ENCODE measurements around the gene PLXNB3.
"Not testable (repeated sequence)": the region's sequence is repeated elsewhere in the genome, so short reads cannot be mapped to it uniquely, and the experiment has no call there.

The PLXNB3 gene

GRCh38 chrX:153802513-153803045, 38.5 kb downstream of the PLXNB3 start:
- Mint-ChIP-seq H3K27me3 (no peaks in the 10 kb centered on the region), H3K9me3 (no peaks in the 10 kb centered on the region), H3K27ac (no peak overlapping the region), H3K36me3 (peaks cover 1% of the 10 kb centered on the region), H3K4me3 (no peak overlapping the region), H3K4me1 (no peaks in the 10 kb centered on the region)

DNA sequence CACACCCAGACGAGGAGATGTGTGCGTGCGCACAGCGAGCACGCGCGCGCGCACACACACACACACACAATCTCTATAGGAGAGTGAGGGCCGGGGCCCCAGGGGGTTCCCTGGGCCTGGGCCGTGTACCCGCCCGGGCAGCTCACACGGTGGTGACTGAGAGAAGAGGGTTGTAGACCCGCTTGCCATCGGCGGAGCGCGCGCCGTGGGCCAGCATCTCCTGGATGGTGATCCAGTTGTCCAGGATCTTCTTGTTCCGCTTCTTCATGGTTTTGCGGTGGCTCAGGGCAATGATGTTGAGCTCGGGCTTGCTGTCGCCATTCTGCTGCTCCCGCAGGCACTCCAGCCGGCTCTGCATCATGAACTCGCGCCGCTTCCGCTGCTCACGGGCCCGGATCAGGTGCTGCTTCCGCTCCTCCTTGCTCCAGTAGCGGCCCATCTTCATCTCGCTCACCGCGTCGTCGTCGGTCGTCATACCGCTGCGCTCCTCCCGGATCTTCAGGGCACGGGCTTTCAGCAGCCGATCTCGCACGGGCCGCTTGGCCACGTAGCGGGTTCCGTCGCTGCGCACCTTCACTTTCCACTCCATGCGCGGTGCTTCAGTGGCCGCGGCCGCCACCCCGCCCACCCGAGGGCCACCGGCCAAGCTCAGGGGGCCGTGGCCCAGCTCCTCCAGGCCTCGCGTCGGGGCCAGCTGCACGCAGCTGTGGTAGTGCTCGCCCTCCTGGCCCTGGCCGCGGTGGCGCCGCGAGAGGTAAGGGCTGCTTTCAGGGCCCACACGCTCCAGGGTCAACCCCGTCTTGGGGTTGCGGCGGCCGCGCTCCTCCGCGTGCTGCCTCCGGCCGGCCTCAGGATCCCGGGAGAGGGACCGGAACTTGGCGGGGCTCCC, 39.4 kb downstream of the PLXNB3 start:
- Mint-ChIP-seq H3K4me1 (no peaks in the 10 kb centered on the region), H3K4me3 (no peak overlapping the region), H3K36me3 (no peaks in the 10 kb centered on the region), H3K9me3 (no peaks in the 10 kb centered on the region), H3K27ac (no peak overlapping the region), H3K27me3 (no peaks in the 10 kb centered on the region)

DNA sequence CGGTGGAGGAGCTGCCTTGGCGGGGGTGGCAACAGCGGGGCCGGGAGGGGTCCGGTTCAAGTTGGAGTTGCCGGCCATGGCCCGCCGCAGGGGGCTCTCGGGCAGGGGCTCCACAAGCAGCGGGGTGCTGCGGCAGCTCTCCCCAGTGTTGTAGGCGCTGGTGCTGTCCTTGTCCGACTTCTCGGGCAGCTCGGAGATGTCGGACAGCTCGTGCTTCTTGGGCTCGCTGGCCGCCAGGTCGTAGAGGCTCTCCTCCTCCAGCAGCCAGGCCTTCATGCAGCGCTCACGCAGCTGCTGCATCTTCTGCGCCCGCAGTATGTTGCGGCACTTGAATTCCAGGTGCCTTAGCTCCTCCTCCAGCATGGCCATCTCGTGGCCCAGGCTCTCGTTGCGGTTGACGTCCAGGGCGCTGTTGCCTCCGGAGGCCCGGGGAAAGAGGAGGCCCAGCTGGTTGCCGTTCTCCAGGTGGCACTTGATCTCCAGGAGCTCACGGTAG, 40.1 kb downstream of the PLXNB3 start:
- Mint-ChIP-seq H3K4me1 (no peaks in the 10 kb centered on the region), H3K36me3 (no peaks in the 10 kb centered on the region), H3K9me3 (no peaks in the 10 kb centered on the region), H3K27ac (no peak overlapping the region), H3K4me3 (no peak overlapping the region), H3K27me3 (no peaks in the 10 kb centered on the region)

DNA sequence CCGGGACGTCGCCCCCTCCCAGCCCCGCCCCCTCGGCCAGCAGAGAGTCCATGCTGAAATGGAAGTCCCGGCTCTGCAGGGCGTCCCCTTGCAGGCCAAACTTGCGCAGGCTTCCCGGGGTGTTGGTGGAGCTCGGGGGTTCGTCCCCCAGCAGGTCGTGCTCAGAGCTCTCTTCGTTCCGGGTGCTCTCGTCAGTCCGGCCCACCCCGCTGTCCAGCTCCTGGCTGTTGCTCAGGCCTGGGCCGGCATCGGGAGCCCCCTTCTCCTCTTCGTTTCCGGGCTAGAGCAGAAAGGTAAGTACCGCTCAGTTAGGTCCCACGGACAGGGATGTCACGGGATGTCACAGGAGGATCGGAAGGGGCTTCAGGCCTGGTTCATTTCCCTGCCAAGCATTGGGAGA, 40.6 kb downstream of the PLXNB3 start:
- Mint-ChIP-seq H3K4me1 (no peaks in the 10 kb centered on the region), H3K4me3 (no peak overlapping the region), H3K27me3 (no peaks in the 10 kb centered on the region), H3K9me3 (no peaks in the 10 kb centered on the region), H3K27ac (no peak overlapping the region), H3K36me3 (no peaks in the 10 kb centered on the region)

- no peak overlapping the region for H3K4me3 Mint-ChIP-seq
- no peaks in the 10 kb centered on the region for H3K9me3 Mint-ChIP-seq
- no peak overlapping the region for H3K27ac Mint-ChIP-seq
- no peaks in the 10 kb centered on the region for H3K27me3 Mint-ChIP-seq
- no peaks in the 10 kb centered on the region for H3K36me3 Mint-ChIP-seq
- no peaks in the 10 kb centered on the region for H3K4me1 Mint-ChIP-seq
Measured at GRCh38 chrX:153805436-153805835, 41.4 kb downstream of the PLXNB3 start.

GRCh38 chrX:153806999-153807575, 43.0 kb downstream of the PLXNB3 start:
- no peak overlapping the region for H3K4me3 Mint-ChIP-seq
- no peaks in the 10 kb centered on the region for H3K9me3 Mint-ChIP-seq
- no peaks in the 10 kb centered on the region for H3K4me1 Mint-ChIP-seq
- no peak overlapping the region for H3K27ac Mint-ChIP-seq
- no peaks in the 10 kb centered on the region for H3K27me3 Mint-ChIP-seq
- no peaks in the 10 kb centered on the region for H3K36me3 Mint-ChIP-seq

GRCh38 chrX:153807976-153808375, 43.9 kb downstream of the PLXNB3 start:
- Mint-ChIP-seq H3K4me1 (no peaks in the 10 kb centered on the region), H3K4me3 (no peak overlapping the region), H3K27me3 (no peaks in the 10 kb centered on the region), H3K9me3 (no peaks in the 10 kb centered on the region), H3K36me3 (no peaks in the 10 kb centered on the region), H3K27ac (no peak overlapping the region)

- Mint-ChIP-seq H3K4me3 (no peak overlapping the region), H3K9me3 (no peaks in the 10 kb centered on the region), H3K27ac (no peak overlapping the region), H3K4me1 (peaks cover 14% of the 10 kb centered on the region), H3K36me3 (no peaks in the 10 kb centered on the region), H3K27me3 (no peaks in the 10 kb centered on the region)
Measured at GRCh38 chrX:153812220-153812619, 48.2 kb downstream of the PLXNB3 start.

DNA sequence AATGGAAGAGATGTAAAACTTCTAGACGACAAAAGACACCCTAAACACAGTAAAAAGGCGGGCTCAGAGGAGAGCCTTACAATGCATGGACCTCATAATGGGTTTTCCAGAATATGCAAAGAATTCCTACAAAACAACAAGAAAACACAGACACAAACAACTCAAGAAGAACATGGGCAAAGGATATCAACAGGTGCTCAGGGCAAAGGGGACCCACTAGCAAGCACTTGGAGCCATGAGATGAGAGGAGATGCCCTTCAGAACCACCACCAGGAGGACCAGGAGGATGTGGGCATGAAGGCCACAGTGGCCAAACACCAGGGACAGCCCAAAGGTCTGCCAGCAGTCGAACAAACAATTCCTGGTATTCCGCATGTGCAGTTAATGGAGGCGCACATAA, 49.1 kb downstream of the PLXNB3 start:
- Mint-ChIP-seq H3K36me3 (no peaks in the 10 kb centered on the region), H3K27me3 (no peaks in the 10 kb centered on the region), H3K9me3 (no peaks in the 10 kb centered on the region), H3K4me1 (peaks cover 19% of the 10 kb centered on the region), H3K4me3 (no peak overlapping the region), H3K27ac (peak overlapping the region; percentile 63)

- Mint-ChIP-seq H3K27me3 (no peaks in the 10 kb centered on the region), H3K36me3 (no peaks in the 10 kb centered on the region), H3K9me3 (no peaks in the 10 kb centered on the region), H3K4me1 (peaks cover 24% of the 10 kb centered on the region), H3K4me3 (no peak overlapping the region), H3K27ac (no peak overlapping the region)
Measured at GRCh38 chrX:153814591-153815315, 50.7 kb downstream of the PLXNB3 start.

DNA sequence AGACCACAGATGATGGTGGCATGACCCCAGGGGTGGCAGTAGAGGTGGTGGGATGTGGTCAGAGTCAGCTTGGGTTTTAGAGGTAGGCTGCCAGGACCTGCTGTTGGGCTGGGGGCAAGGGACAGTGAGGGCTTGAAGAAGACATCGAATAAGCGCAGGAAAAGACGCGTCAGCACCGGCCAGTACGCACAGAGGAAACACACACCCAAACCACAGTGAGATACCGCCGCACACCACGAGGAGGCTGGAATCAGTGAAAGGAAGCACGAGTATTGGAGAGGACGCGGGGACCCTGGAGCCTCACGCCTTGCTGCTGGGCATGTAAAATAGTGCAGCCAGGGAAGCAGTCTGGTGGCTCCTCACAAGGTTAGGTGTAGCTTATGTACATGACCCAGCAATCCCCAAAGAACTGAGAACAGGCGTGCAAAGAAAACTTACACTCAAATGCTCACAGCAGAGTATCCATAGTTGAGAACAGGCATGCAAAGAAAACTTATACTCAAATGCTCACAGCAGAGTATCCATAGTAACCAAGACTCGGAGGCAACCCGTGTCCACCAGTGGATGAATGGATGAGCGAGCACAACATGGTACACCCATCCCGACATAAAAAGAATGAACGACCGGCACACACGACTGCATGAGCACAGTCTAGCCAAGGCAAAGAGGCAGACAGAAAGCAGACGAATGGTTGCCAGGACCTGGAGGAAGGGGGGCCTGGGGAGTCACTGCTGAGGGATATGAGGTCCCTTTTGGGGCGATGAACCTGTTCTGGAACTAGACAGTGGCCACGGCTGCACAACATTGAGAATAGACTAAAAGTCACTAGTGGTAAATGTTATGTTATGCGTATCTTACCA, 53.0 kb downstream of the PLXNB3 start:
- Mint-ChIP-seq H3K4me3 (peak overlapping the region; percentile 44), H3K4me1 (peaks cover 40% of the 10 kb centered on the region), H3K9me3 (no peaks in the 10 kb centered on the region), H3K27ac (peak overlapping the region; percentile 55), H3K27me3 (no peaks in the 10 kb centered on the region), H3K36me3 (no peaks in the 10 kb centered on the region)

DNA sequence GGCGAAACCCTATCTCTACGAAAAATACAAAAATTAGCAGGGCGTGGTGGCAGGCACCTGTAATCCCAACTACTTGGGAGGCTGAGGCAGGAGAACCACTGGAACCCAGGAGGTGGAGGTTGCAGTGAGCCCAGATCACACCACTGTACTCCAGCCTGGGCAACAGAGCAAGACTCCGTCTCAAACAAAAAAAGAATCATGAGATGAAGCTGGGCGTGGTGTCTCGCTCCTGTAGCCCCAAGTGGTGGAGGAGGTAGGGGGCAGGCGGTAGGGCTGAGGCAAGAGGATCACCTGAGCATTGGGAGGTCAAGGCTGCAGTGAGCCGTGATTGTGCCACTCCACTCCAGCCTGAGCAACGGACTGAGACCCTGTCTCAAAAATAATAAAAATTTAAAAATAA, 54.0 kb downstream of the PLXNB3 start:
- not testable (repeated sequence) for H3K27ac Mint-ChIP-seq, H3K4me3 Mint-ChIP-seq, H3K27me3 Mint-ChIP-seq, H3K9me3 Mint-ChIP-seq, H3K36me3 Mint-ChIP-seq
- H3K4me1 Mint-ChIP-seq = peaks cover 47% of the 10 kb centered on the region

GRCh38 chrX:153818571-153819383, 54.7 kb downstream of the PLXNB3 start:
- Mint-ChIP-seq H3K36me3 (no peaks in the 10 kb centered on the region), H3K9me3 (no peaks in the 10 kb centered on the region), H3K27ac (no peak overlapping the region), H3K4me3 (peak overlapping the region; percentile 62), H3K4me1 (peaks cover 50% of the 10 kb centered on the region), H3K27me3 (no peaks in the 10 kb centered on the region)

DNA sequence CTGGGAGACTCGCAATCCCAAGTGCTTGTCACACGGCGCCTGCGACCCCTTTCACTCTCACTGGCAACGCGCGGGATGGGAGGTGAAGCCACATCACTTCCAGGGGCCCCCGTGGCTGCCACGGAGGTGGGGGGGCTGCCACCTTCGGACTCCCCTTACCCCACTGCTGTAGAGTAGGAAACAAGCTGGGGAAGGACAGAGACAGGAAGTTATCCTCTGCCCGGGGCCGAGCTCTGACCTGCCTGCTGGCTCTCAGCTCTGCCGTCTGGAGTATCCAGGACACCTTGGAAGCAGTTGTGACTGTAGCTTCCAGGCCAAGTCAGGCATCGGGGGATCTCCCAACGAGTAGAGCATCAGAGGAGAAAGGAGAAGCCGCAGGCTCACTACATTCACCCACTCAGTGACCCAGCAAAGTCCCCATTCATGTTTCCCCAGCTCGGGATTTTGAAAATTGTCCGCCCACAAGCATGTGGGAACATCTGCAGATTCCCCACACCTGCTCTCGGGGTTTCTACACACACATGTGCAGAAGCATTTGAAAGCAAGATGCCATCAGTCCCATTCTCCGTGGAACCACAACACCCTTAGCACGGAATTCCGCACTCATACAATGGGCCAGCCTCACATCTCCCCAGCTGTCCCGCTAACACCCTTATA, 55.5 kb downstream of the PLXNB3 start:
- Mint-ChIP-seq H3K4me3 (peak overlapping the region; percentile 62), H3K27ac (no peak overlapping the region), H3K36me3 (no peaks in the 10 kb centered on the region), H3K9me3 (no peaks in the 10 kb centered on the region), H3K4me1 (peaks cover 51% of the 10 kb centered on the region), H3K27me3 (no peaks in the 10 kb centered on the region)
